GM13977 (cell line): ENCODE measurements around the gene PHF12.

Experiments
- DNase-seq: peaks from one replicate; pipeline ENCODE4 v3.0.0; 2012; ENCODE audit warnings: low spot score
- in situ Hi-C: fragments of 300-500 bp; cut with MboI; formaldehyde crosslinking; loops from one replicate; pipeline ENCODE4 v1.12.0; 2022; ENCODE audit warnings: low sequenced_read_pairs, low pct_unique_long_range_greater_than_20kb, mixed read lengths, inconsistent platforms; ENCODE audit not compliant: unreplicated experiment
- TF ChIP-seq, protein P1 (sequence below): IDR thresholded peaks from 2 replicates; pipeline ENCODE4 v1.5.1; 2012; ENCODE audit warnings: mild to moderate bottlenecking, control low read depth; ENCODE audit not compliant: insufficient read depth; ENCODE audit errors: extremely low read depth, missing control alignments

PHF12 gene

DNA sequence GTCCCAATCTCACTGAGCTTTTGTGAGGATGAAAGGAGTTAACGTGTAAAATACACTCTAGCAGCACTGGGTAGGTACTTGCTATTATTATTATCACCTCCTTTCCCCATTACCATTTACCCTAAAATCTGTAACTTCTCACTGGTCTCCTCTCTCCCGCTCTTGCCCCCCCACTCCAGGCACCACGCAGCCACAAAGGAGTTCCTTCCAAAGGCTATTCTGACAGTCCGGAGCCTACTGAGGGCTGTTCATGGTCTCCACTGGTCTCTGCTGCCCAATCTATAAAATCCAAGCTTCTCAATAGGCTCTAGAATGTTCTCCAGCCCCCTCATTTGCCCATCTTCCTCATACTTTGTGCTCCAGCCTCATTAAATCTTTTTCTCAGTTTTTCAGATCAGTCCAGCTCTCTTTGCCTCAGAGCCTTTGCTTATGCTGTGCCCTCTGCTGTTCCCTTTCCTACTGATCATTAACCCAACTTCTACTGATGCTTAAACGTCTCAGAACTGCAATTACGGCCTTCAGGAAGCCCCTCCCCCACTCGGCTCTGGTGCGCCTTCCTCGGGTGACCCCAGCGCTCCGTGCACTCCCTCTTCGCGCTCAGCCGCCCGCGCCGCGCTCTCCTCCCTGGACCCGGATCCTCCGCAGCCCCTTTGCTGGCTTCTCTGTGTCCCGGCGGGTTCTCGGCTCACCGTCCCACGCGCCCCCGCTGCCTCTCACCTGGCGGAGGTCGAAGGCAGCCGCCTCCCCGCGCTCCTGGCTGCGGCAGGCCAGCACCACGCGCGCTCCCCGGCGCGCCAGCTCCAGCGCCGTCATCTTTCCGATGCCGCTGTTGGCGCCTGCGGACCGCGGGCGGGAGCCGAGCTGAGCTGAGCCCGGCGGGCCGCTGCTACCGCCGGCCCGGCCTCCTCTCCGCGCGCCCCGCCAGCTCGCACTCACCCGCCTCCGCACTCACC, 49.2 kb downstream of the PHF12 start:
- DNase-seq, result peak; percentile 67
- in situ Hi-C loops, result no loop called here
- TF ChIP-seq, protein P1, sequence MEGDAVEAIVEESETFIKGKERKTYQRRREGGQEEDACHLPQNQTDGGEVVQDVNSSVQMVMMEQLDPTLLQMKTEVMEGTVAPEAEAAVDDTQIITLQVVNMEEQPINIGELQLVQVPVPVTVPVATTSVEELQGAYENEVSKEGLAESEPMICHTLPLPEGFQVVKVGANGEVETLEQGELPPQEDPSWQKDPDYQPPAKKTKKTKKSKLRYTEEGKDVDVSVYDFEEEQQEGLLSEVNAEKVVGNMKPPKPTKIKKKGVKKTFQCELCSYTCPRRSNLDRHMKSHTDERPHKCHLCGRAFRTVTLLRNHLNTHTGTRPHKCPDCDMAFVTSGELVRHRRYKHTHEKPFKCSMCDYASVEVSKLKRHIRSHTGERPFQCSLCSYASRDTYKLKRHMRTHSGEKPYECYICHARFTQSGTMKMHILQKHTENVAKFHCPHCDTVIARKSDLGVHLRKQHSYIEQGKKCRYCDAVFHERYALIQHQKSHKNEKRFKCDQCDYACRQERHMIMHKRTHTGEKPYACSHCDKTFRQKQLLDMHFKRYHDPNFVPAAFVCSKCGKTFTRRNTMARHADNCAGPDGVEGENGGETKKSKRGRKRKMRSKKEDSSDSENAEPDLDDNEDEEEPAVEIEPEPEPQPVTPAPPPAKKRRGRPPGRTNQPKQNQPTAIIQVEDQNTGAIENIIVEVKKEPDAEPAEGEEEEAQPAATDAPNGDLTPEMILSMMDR, result no peak

DNA sequence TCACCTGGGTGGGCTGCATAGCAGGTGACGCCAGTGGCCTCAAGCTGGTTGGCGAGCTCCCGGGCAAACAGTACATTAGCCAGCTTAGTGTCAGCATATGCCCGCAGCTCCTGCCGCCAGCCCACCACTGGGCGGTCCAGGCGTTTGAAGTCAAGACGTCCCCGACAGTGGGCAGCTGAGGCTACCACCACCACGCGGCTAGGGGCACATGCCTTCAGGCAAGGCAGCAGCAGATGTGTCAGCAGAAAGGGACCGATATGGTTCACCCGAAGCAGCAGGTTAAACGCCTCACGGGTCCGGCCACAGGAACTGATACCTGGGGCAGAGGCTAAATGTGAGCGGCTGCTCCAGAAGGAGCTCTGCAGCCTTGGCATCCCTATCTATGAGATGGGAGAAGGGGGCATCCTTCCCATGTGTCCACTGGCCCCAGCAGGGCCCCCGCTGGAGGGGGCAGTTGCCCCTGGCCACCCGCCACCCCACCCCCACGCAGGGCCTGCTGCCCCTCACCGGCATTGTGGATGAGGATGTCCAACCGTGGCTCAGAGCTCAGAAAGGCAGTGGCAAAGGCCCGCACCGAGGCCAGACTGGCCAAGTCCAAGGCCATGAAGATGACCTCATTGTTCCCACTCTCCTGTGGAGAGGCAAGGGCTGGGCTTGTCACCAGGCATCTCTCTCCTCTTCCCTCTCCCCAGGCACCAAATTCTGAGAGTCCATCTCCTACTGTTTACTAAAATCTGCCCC, 50.2 kb downstream of the PHF12 start:
- in situ Hi-C loops, result no loop called here

DNA sequence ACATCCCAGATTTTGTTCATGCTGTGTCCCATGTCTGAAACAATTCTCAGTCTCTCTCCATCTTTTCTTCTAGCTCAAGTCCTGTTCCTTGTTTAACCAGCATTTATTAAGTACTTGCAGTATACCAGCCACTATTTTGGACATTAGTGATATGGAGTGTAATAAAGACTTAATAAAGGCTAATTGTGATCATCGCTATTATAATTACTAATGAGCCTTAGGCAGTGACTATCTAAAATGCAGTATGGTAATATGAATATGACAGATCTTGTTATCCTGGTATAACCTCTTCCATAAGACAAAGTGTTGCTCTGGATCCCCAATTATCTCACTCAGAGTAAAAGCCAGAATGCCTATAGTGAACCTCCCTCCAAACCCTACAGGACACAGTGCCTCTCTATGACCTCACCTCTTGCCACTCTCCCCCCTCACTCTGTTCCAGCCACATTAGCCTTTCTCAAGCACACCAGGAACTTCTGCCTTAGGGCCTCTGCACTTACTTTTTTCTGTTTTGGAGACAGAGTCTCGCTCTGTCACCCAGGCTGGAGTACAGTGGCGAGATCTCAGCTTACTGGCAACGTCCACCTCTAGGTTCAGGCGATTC, 52.0 kb downstream of the PHF12 start:
- in situ Hi-C loops, result no loop called here
- no peak for DNase-seq
- TF ChIP-seq, protein P1, result no peak

More for the DNA sequence above, 50.2 kb downstream of the PHF12 start:
- TF ChIP-seq, protein P1, result no peak
- DNase-seq, result no peak

DNA sequence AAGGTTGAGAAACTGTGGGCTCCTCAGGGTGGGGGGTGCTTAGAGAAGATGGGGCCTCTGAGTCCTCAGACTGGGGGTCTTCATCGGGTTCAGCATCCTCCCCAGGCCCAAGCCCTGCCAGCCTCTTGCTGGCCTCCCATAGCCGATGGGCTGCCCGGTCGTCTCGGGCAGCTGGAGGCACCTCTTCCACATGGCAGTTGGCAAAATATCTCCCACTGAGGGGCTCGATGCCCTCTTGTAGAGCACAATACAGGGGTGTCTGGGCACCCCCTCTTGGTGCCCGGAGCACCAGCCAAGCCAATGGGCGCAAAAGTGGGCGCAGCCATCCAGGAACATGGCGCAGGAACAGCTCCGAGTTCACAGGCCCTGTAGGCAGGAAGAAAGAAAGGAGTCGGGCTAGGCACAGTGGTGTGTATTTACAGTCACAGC, 52.8 kb downstream of the PHF12 start:
- TF ChIP-seq, protein P1, result no peak
- in situ Hi-C loops, result no loop called here
- DNase-seq, result no peak

DNA sequence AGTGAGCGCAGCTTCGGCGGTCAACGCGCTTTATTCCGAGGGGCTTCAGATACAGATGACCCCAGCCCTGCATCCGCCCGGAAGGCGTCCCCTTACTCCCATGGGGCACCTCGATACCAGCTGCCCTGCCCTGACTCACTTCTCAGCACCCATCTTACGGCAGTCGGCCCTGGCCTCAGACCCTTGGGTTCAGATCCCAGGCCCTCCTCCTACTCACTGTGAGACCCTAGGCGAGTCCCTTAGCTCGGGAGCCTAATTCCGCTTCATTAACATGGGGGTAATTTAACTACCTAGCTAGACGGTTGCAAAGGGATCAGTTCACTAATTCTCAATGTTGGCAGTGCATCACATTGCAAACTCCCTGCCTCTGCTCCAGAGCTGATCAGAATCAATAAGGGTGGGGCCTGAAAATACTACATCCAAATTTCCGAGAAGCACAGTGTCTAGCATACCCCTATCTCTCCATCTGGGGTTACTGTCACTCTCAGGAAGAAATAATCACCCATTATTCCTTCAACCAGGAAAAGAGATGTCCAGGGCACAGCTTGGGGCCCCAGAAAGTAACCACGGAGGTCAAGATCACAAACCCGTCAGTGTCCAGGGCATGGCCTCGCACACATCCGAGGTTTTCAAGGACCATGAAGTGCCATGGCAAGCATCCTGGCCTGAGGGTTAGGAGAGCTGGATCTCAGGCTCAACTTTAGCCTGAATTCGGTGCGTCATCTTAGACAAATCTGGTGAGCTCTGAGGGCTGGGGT, 53.4 kb downstream of the PHF12 start:
- TF ChIP-seq, protein P1, result no peak
- in situ Hi-C loops, result no loop called here
- DNase-seq, result no peak
